Right forelimb (tissue), 1 donor: ENCODE measurements around the gene KRTAP2-2.

Experiments used
- DNase-seq: peaks from one replicate; pipeline ENCODE4 v3.0.0-alpha.2; 2018

The KRTAP2-2 gene

GRCh38 chr17:41020336-41020735, 34.7 kb downstream of the KRTAP2-2 start:
- DNase-seq: no peak

- no peak for DNase-seq
Observed at GRCh38 chr17:41019415-41019814, 35.6 kb downstream of the KRTAP2-2 start.

GRCh38 chr17:41018541-41018940, 36.5 kb downstream of the KRTAP2-2 start:
- no peak for DNase-seq

- no peak for DNase-seq
Observed at GRCh38 chr17:41016578-41017215, 38.3 kb downstream of the KRTAP2-2 start.

- DNase-seq: no peak
Observed at GRCh38 chr17:41015454-41015853, 39.6 kb downstream of the KRTAP2-2 start.

GRCh38 chr17:41013606-41014005, 41.4 kb downstream of the KRTAP2-2 start:
- DNase-seq: no peak

- no peak for DNase-seq
Observed at GRCh38 chr17:41013181-41013580, 41.8 kb downstream of the KRTAP2-2 start.

GRCh38 chr17:41012326-41013120, 42.5 kb downstream of the KRTAP2-2 start:
- no peak for DNase-seq

GRCh38 chr17:41010441-41010840, 44.6 kb downstream of the KRTAP2-2 start:
- no peak for DNase-seq

GRCh38 chr17:41009936-41010335, 45.1 kb downstream of the KRTAP2-2 start:
- DNase-seq: no peak

GRCh38 chr17:41009301-41009760, 45.7 kb downstream of the KRTAP2-2 start:
- DNase-seq: no peak

- no peak for DNase-seq
Observed at GRCh38 chr17:41008811-41009210, 46.2 kb downstream of the KRTAP2-2 start, which contains the start of gene KRTAP3-1. Gene KRTAP3-1 (minus strand): TSS chr17:41009128. CDS start chr17:41009074, 54 bp downstream.
